Motor neuron (in vitro differentiated cells): ENCODE data around the gene TSPY2. TPM values are rescaled to one million over a fixed set of nuclear protein-coding genes. Genes with fewer than 3 reads are reported as not detected.
"Not testable (repeated sequence)": the region's sequence is repeated elsewhere in the genome, so short reads cannot be mapped to it uniquely, and the experiment has no call there.

Experiments
- ATAC-seq, 8 experiments: fragments of 200-7000 bp; cut with Tn5 transposase; replicated peaks in 6 of 8; 2 replicates each; pipeline ENCODE4 v1.8.0; 2021; ENCODE audit warnings: mild to moderate bottlenecking in 8 of 8, moderate library complexity in 8 of 8
- H3K27ac ChIP-seq, 2 donors: fragments of 250-450 bp; sonication (Bioruptor Pico); 2 replicates each; pipeline ENCODE4 v1.9.0; 2021; ENCODE audit warnings: antibody characterized with exemption in 2 of 2, mild to moderate bottlenecking in 2 of 2, moderate library complexity in 1 of 2
- H3K4me1 ChIP-seq, 2 donors: fragments of 250-450 bp; sonication (Bioruptor Pico); replicated peaks in 1 of 2; 2 replicates each; pipeline ENCODE4 v1.6.1; 2021; ENCODE audit warnings: antibody characterized with exemption in 2 of 2, mild to moderate bottlenecking in 2 of 2, moderate library complexity in 1 of 2
- H3K4me3 ChIP-seq, 5 donors: fragments of 250-450 bp; sonication (Bioruptor Pico); 2 replicates each; pipeline ENCODE4 v1.9.0; 2021; ENCODE audit warnings: antibody characterized with exemption in 5 of 5, mild to moderate bottlenecking in 5 of 5, moderate library complexity in 4 of 5
- WGBS, 10 experiments: fragments of 450-650 bp; shearing (Covaris generic); methylation state at CpG; one replicate each; pipeline ENCODE4 v1.0.0; 2022; 5-methylcytosine and 5-hydroxymethylcytosine counted together
- in situ Hi-C, 9 experiments: fragments of 400-800 bp; cut with MboI; loops; one replicate each; pipeline ENCODE4 v1.15.0; 2021; ENCODE audit warnings: low sequenced_read_pairs in 9 of 9, low pct_unique_long_range_greater_than_20kb in 2 of 9; ENCODE audit not compliant: unreplicated experiment in 9 of 9
- total RNA-seq, 8 experiments: library from RNA; unstranded; fragments of 300-600 nt; gene quantifications; 2 replicates each; pipeline versions ENCODE4 v1.2.3 to v1.2.4, GENCODE V29; 2022

Gene TSPY2
- total RNA-seq, result under 1 TPM in 3 of 8 experiments, not detected in 5; 0.29 to 0.81 (median 0.71) TPM

- H3K4me3 ChIP-seq, H3K4me1 ChIP-seq, H3K27ac ChIP-seq, ATAC-seq, in situ Hi-C loops: not testable (repeated sequence)
- WGBS, 10 experiments, result no CpG with 5 or more reads among the region's 27 CpGs
These were observed at the start of gene TSPY2 for GRCh38 chrY:6245923-6246322. Gene TSPY2 (plus strand): TSS chrY:6246223. CDS start chrY:6246269, 46 bp downstream.

GRCh38 chrY:6209565-6209964 lies 36.5 kb upstream of the TSPY2 start:
- ATAC-seq, H3K4me3 ChIP-seq, in situ Hi-C loops, H3K27ac ChIP-seq, H3K4me1 ChIP-seq: not testable (repeated sequence)

GRCh38 chrY:6217045-6217444 lies 29.0 kb upstream of the TSPY2 start:
- H3K4me3 ChIP-seq, H3K4me1 ChIP-seq, in situ Hi-C loops, ATAC-seq, H3K27ac ChIP-seq: not testable (repeated sequence)
- WGBS, 10 experiments, result no CpG with 5 or more reads among the region's 1 CpG

- in situ Hi-C loops, ATAC-seq, H3K4me3 ChIP-seq, H3K4me1 ChIP-seq, H3K27ac ChIP-seq: not testable (repeated sequence)
- no CpG with 5 or more reads among the region's 4 CpGs for WGBS, 10 experiments
These were observed 23.8 kb downstream of the TSPY2 start for GRCh38 chrY:6269839-6270238.
